H1 (cell line): Measurements from ENCODE around the gene BABAM2. TPM values are rescaled to one million over a fixed set of nuclear protein-coding genes. Genes with fewer than 3 reads are reported as not detected.

ENCODE experiments used
- CTCF ChIA-PET: fragments of 300-600 bp; sonication (Branson Sonifier 250); formaldehyde crosslinking; loops from one replicate; lab custom pipeline; 2021; ENCODE audit not compliant: partially characterized antibody; lab: Charles Lee
- POLR2A ChIA-PET: fragments of 300-600 bp; sonication (Branson Sonifier 250); formaldehyde crosslinking; loops from one replicate; lab custom pipeline; 2021; ENCODE audit warnings: inconsistent platforms; ENCODE audit not compliant: partially characterized antibody; lab: Charles Lee
- DNase-seq, 2 experiments: peaks; one replicate each; pipeline versions ENCODE4 v3.0.0 to v3.0.0-alpha.2; 2010 to 2022; ENCODE audit warnings: low spot score in 2 of 2, low read depth in 1 of 2, mixed read lengths in 1 of 2
- FAIRE-seq: peaks from 2 replicates; lab custom pipeline; 2011; peaks lifted over from hg19 to GRCh38; lab: Jason Lieb, UNC
- H2AFZ ChIP-seq: 2 replicates; pipeline ENCODE4 v1.8.1; 2012; ENCODE audit warnings: low read length, inconsistent platforms
- H2AK5ac ChIP-seq: 2 replicates; pipeline ENCODE4 v1.6.1; 2013; ENCODE audit warnings: low read depth, low read length
- H2BK120ac ChIP-seq: replicated peaks from 2 replicates; pipeline ENCODE3; 2013; ENCODE audit warnings: low read depth, low read length, inconsistent platforms
- H2BK12ac ChIP-seq: 2 replicates; pipeline ENCODE4 v1.6.1; 2013; ENCODE audit warnings: low read depth, low read length
- H2BK15ac ChIP-seq: 2 replicates; pipeline ENCODE4 v1.6.1; 2013; ENCODE audit warnings: low read length
- H2BK20ac ChIP-seq: 2 replicates; pipeline ENCODE4 v1.6.1; 2013; ENCODE audit warnings: low read length
- H2BK5ac ChIP-seq: 2 replicates; pipeline ENCODE4 v1.6.1; 2013; ENCODE audit warnings: low read depth, low read length
- H3K14ac ChIP-seq: 2 replicates; pipeline ENCODE4 v1.6.1; 2013; ENCODE audit warnings: inconsistent platforms; ENCODE audit not compliant: insufficient read length
- H3K18ac ChIP-seq: 2 replicates; pipeline ENCODE4 v1.6.1; 2013; ENCODE audit warnings: low read length; ENCODE audit errors: extremely low read depth
- H3K23ac ChIP-seq: 2 replicates; pipeline ENCODE4 v1.6.1; 2013; ENCODE audit warnings: inconsistent platforms; ENCODE audit not compliant: insufficient read length
- H3K23me2 ChIP-seq: 2 replicates; pipeline ENCODE4 v1.6.1; 2013; ENCODE audit warnings: low read depth, low read length
- H3K27ac ChIP-seq: 2 replicates; pipeline ENCODE4 v1.6.1; 2011; ENCODE audit warnings: low read depth, low read length, inconsistent platforms
- H3K27me3 ChIP-seq, 4 experiments: replicated peaks in 1 of 4; 1 replicate in 1 of 4; 2 replicates in 3 of 4; pipeline versions ENCODE4 v1.6.1 to v1.8.1; 2011 to 2013; ENCODE audit warnings: low read length in 3 of 4, mild to moderate bottlenecking in 3 of 4, inconsistent platforms in 2 of 4, mixed read lengths in 2 of 4, moderate library complexity in 1 of 4; ENCODE audit not compliant: control insufficient read depth in 3 of 4, insufficient read depth in 3 of 4; ENCODE audit errors: extremely low read depth in 1 of 4
- H3K36me3 ChIP-seq, 4 experiments: 2 replicates each; pipeline versions ENCODE4 v1.6.1 to v1.8.1; 2011 to 2013; ENCODE audit warnings: mild to moderate bottlenecking in 4 of 4, low read length in 3 of 4, moderate library complexity in 2 of 4, control low read depth in 1 of 4, inconsistent platforms in 1 of 4; ENCODE audit not compliant: insufficient read depth in 4 of 4, control insufficient read depth in 2 of 4
- H3K4ac ChIP-seq: replicated peaks from 2 replicates; pipeline ENCODE3; 2013; ENCODE audit warnings: low read length, low read depth, mixed read lengths, inconsistent platforms; ENCODE audit not compliant: insufficient read length
- H3K4me1 ChIP-seq, 4 experiments: replicated peaks in 1 of 4; 1 replicate in 1 of 4; 2 replicates in 3 of 4; pipeline versions ENCODE4 v1.6.1 to v1.8.1; 2011 to 2013; ENCODE audit warnings: low read length in 3 of 4, inconsistent platforms in 2 of 4, mixed read lengths in 1 of 4; ENCODE audit not compliant: insufficient read depth in 4 of 4, control insufficient read depth in 3 of 4
- H3K4me2 ChIP-seq, 2 experiments: 2 replicates each; pipeline versions ENCODE4 v1.6.1 to v1.8.1; 2011 to 2013; ENCODE audit warnings: low read depth in 2 of 2, low read length in 2 of 2, control low read depth in 1 of 2, inconsistent platforms in 1 of 2, mild to moderate bottlenecking in 1 of 2; ENCODE audit not compliant: insufficient read depth in 1 of 2
- H3K4me3 ChIP-seq, 4 experiments: fragments of 200-600, 300-600 bp in 1 of 4; sonication (generic), shearing (Covaris generic), sonication (Bioruptor Twin) in 1 of 4; 2 replicates each; pipeline versions ENCODE4 v1.5.1 to v1.8.1; 2011 to 2016; ENCODE audit warnings: low read length in 4 of 4, low read depth in 3 of 4, control low read depth in 2 of 4, inconsistent platforms in 2 of 4, mild to moderate bottlenecking in 2 of 4, mixed read lengths in 1 of 4, moderate library complexity in 1 of 4; ENCODE audit not compliant: insufficient read depth in 2 of 4; ENCODE audit errors: extremely low read depth in 1 of 4
- H3K56ac ChIP-seq: replicated peaks from 2 replicates; pipeline ENCODE3; 2013; ENCODE audit warnings: low read depth, mild to moderate bottlenecking, mixed read lengths, low read length, inconsistent platforms; ENCODE audit not compliant: insufficient read length
- H3K79me1 ChIP-seq: 2 replicates; pipeline ENCODE4 v1.6.1; 2013; ENCODE audit warnings: low read depth, low read length, control low read depth
- H3K79me2 ChIP-seq, 2 experiments: 2 replicates each; pipeline versions ENCODE4 v1.6.1 to v1.8.1; 2012 to 2013; ENCODE audit warnings: low read length in 2 of 2, mild to moderate bottlenecking in 2 of 2, inconsistent platforms in 1 of 2; ENCODE audit not compliant: insufficient read depth in 2 of 2, control insufficient read depth in 1 of 2
- H3K9ac ChIP-seq, 4 experiments: replicated peaks in 1 of 4; 1 replicate in 1 of 4; 2 replicates in 3 of 4; pipeline versions ENCODE4 v1.6.1 to v1.8.1; 2011 to 2013; ENCODE audit warnings: low read depth in 3 of 4, low read length in 3 of 4, control low read depth in 2 of 4, mild to moderate bottlenecking in 2 of 4, moderate library complexity in 2 of 4, inconsistent platforms in 1 of 4; ENCODE audit errors: extremely low read depth in 1 of 4
- H3K9me3 ChIP-seq, 2 experiments: 2 replicates each; pipeline versions ENCODE4 v1.6.1 to v1.8.1; 2012 to 2013; ENCODE audit warnings: mild to moderate bottlenecking in 2 of 2, moderate library complexity in 2 of 2, control low read depth in 1 of 2, inconsistent platforms in 1 of 2, low read depth in 1 of 2, low read length in 1 of 2, mixed read lengths in 1 of 2; ENCODE audit not compliant: insufficient read depth in 2 of 2
- H4K20me1 ChIP-seq, 2 experiments: replicated peaks in 1 of 2; 2 replicates each; pipeline versions ENCODE3 to v1.8.1; 2011 to 2013; ENCODE audit warnings: inconsistent platforms in 2 of 2, low read length in 2 of 2, mild to moderate bottlenecking in 1 of 2; ENCODE audit not compliant: insufficient read depth in 2 of 2, control insufficient read depth in 1 of 2
- H4K5ac ChIP-seq: 2 replicates; pipeline ENCODE4 v1.6.1; 2013; ENCODE audit warnings: low read length, low read depth, mixed read lengths, inconsistent platforms; ENCODE audit not compliant: insufficient read length
- H4K8ac ChIP-seq: 2 replicates; pipeline ENCODE4 v1.8.0; 2013; ENCODE audit warnings: mild to moderate bottlenecking, moderate library complexity, low read length, inconsistent platforms; ENCODE audit not compliant: insufficient read depth; ENCODE audit errors: extremely low read depth
- H4K91ac ChIP-seq: replicated peaks from 2 replicates; pipeline ENCODE3; 2013; ENCODE audit warnings: low read length, mixed read lengths, inconsistent platforms; ENCODE audit not compliant: insufficient read length
- ATF3 ChIP-seq: IDR thresholded peaks from 2 replicates; pipeline ENCODE4 v1.6.1; 2011; ENCODE audit warnings: low read depth, mild to moderate bottlenecking, low read length; ENCODE audit not compliant: insufficient read depth
- CBX5 ChIP-seq: fragments of 300-800, 300-1000 bp; sonication (generic); IDR thresholded peaks from 2 replicates; pipeline ENCODE4 v1.7.1; 2016; ENCODE audit warnings: antibody characterized with exemption, low read length, low read depth
- CEBPB ChIP-seq: IDR thresholded peaks from 2 replicates; pipeline ENCODE4 v1.6.1; 2012; ENCODE audit warnings: low read depth, low read length
- CTCF ChIP-seq, 3 experiments: IDR thresholded peaks; 1 replicate in 2 of 3; 2 replicates in 1 of 3; pipeline versions ENCODE4 v1.5.1 to v1.6.1; 2011; ENCODE audit warnings: low read length in 3 of 3, mild to moderate bottlenecking in 3 of 3, inconsistent platforms in 2 of 3, low read depth in 1 of 3, moderate library complexity in 1 of 3; ENCODE audit not compliant: insufficient read depth in 1 of 3; ENCODE audit errors: control extremely low read depth in 1 of 3
- EGR1 ChIP-seq: IDR thresholded peaks from 2 replicates; pipeline ENCODE4 v1.6.1; 2011; ENCODE audit warnings: low read depth, low read length, borderline replicate concordance
- KDM4A ChIP-seq: IDR thresholded peaks from one replicate; pipeline ENCODE4 v1.7.1; 2012; ENCODE audit warnings: low read depth, mild to moderate bottlenecking, moderate library complexity, low read length, inconsistent platforms; ENCODE audit not compliant: severe bottlenecking
- NANOG ChIP-seq: IDR thresholded peaks from 2 replicates; pipeline ENCODE4 v1.6.1; 2011; ENCODE audit warnings: low read length, low read depth, mild to moderate bottlenecking, inconsistent platforms; ENCODE audit not compliant: insufficient read depth, poor library complexity, severe bottlenecking
- POLR2A ChIP-seq, 2 experiments: IDR thresholded peaks; 1 replicate in 1 of 2; 2 replicates in 1 of 2; pipeline ENCODE4 v1.6.1; 2011; ENCODE audit warnings: low read depth in 2 of 2, low read length in 2 of 2, mild to moderate bottlenecking in 2 of 2; ENCODE audit errors: control extremely low read depth in 1 of 2
- SAP30 ChIP-seq: fragments of 300-600 bp; sonication (generic); IDR thresholded peaks from 2 replicates; pipeline ENCODE4 v1.7.1; 2012; ENCODE audit warnings: low read length, moderate library complexity, mild to moderate bottlenecking, inconsistent platforms; ENCODE audit not compliant: insufficient read depth, insufficient replicate concordance
- SP1 ChIP-seq: IDR thresholded peaks from 2 replicates; pipeline ENCODE4 v1.6.1; 2011; ENCODE audit warnings: low read depth, low read length
- SP4 ChIP-seq: IDR thresholded peaks from 2 replicates; pipeline ENCODE4 v1.6.1; 2012; ENCODE audit warnings: low read length, inconsistent platforms
- ZNF274 ChIP-seq: IDR thresholded peaks from 2 replicates; pipeline ENCODE4 v1.7.0; 2012; ENCODE audit warnings: low read length, borderline replicate concordance; ENCODE audit errors: extremely low read depth
- WGBS, 2 experiments: shearing (Covaris generic) in 1 of 2; methylation state at CpG; one replicate each; pipeline versions ENCODE4 v1.1.6 to v1.1.7; 2013 to 2015; ENCODE audit warnings: low lambda C conversion rate in 2 of 2, mixed read lengths in 2 of 2, inconsistent platforms in 1 of 2, low coverage in 1 of 2, missing lambda C conversion rate in 1 of 2; ENCODE audit not compliant: insufficient replicate concordance in 2 of 2, insufficient coverage in 1 of 2, insufficient read length in 1 of 2; ENCODE audit errors: extremely low coverage in 1 of 2, missing lambda C conversion rate in 1 of 2; 5-methylcytosine and 5-hydroxymethylcytosine counted together
- polyA plus RNA-seq, 7 experiments: library from polyadenylated mRNA; depleted of rRNA in 3 of 7; stranded (reverse) in 5 of 7; unstranded in 2 of 7; fragments of >200 nt in 5 of 7; fragments of 200-250 nt in 2 of 7; gene quantifications; 1 replicate in 5 of 7; 2 replicates in 1 of 7; 4 replicates in 1 of 7; pipeline versions ENCODE4 v1.2.1 to v1.2.3, GENCODE V29; 2011 to 2013; ENCODE audit warnings: missing spikeins in 2 of 7, mixed read lengths in 2 of 7
- total RNA-seq: library from RNA; stranded (reverse); fragmentation: NEBNext Ultra II Directional; extraction: Animal tissue kit (Norgen Biotek cat#: 25700); gene quantifications from 2 replicates; pipeline ENCODE4 v1.2.1, GENCODE V29; 2021

BABAM2 gene
- total and polyA plus RNA-seq, 2 of the 8 experiments (the other 6 are each of a cell fraction or from before 2014, with no cell fraction given) = 15.8 to 20.9 TPM

- Histone ChIP-seq H4K91ac (no peak overlapping the region), H3K4me3 (no peak overlapping the region), H3K23ac (no peak overlapping the region), H3K4ac (no peak overlapping the region), H3K79me1 (no peaks in the 10 kb centered on the region), H3K4me1 (no peaks in the 10 kb centered on the region), H3K18ac (no peak overlapping the region), H3K14ac (no peak overlapping the region), H3K9ac (no peak overlapping the region), H2BK20ac (no peak overlapping the region), H3K27me3 (no peaks in the 10 kb centered on the region), H3K27ac (no peak overlapping the region), H2BK120ac (no peak overlapping the region), H4K20me1 (no peaks in the 10 kb centered on the region), H3K56ac (no peak overlapping the region), H2BK15ac (no peak overlapping the region), H2BK5ac (no peak overlapping the region), H3K4me2 (no peak overlapping the region), H3K79me2 (no peaks in the 10 kb centered on the region), H2AK5ac (no peak overlapping the region), H4K8ac (no peak overlapping the region), H3K23me2 (no peaks in the 10 kb centered on the region), H3K9me3 (no peaks in the 10 kb centered on the region), H4K5ac (no peak overlapping the region), H2AFZ (no peak overlapping the region), H2BK12ac (no peak overlapping the region), H3K36me3 (no peaks in the 10 kb centered on the region)
- 96% methylated on average over 9 of the region's 9 CpGs; no CpG with 5 or more reads in 1 of the 2 experiments for WGBS, 2 experiments
- no peak for DNase-seq
- POLR2A ChIA-PET = interaction anchor here (0.6 kb wide), 1 partner anchor 196 kb away, joined by 3 read pairs; no protein-coding TSS in a partner anchor
- CTCF ChIA-PET = interaction anchor here (1.0 kb wide), 1 partner anchor 21 kb away, joined by 4 read pairs; no protein-coding TSS in a partner anchor
- no peak for FAIRE-seq
- TF ChIP-seq ATF3 (no peak), CEBPB (no peak), SP4 (no peak), SP1 (no peak), ZNF274 (no peak), EGR1 (no peak), CBX5 (no peak), SAP30 (no peak), NANOG (no peak), POLR2A (IDR thresholded peaks at IDR 0.05; ENCODE audit: control extremely low read depth in 1 of 2, low read depth in 2 of 2, low read length in 2 of 2) (no peak), KDM4A (no peak), CTCF (IDR thresholded peaks at IDR 0.05; ENCODE audit: control extremely low read depth in 1 of 3, insufficient read depth in 1 of 3, low read depth in 1 of 3, low read length in 3 of 3) (no peak)
Observed at GRCh38 chr2:28133778-28134177, 243.2 kb downstream of the BABAM2 start.
